ENCODE results near the gene PAQR8. TPM values are rescaled to one million over a fixed set of nuclear protein-coding genes. Genes with fewer than 3 reads are reported as not detected.

PAQR8 gene
- total and polyA plus RNA-seq, 11 donors: 1.3 to 7.5 (median 3.6) TPM

DNA sequence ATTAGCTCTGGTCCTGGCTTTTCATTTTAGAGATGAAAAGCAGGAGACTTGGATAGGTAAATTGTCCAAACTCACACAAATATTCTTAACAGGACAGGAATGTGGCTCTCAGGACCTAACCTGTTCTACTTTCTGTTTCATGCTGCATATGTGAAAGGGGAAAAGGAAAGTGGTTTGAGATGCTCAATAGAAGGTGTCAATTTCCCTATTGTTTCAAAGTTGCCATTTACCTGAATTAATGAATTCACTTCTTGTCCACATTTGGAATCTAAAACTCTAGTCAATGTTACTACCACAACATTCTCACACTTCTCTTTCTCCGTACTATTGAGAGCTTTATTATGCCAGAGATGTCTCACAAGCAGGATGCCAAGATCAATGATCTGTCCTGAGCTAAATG, 53.4 kb downstream of the PAQR8 start:
- H3K27me3 ChIP-seq: no peaks in the 10 kb centered on the region
- intact Hi-C loops (cut with DNase I): loop anchor here in 6 of 10 donors (2.0 to 5.0 kb wide), 6 partner anchors 82 to 247 kb away; partner anchors contain the start of gene TRAM2 (in 2 of the 6)
- H3K4me1 ChIP-seq: peaks cover 0 to 40% (median 19%) of the 10 kb centered on the region in 12 donors
- no peak overlapping the region for H3K27ac ChIP-seq
- no peaks in the 10 kb centered on the region for H3K36me3 ChIP-seq
- DNase-seq: no peak
- TF ChIP-seq POLR2A (IDR thresholded peaks at IDR 0.05): no peak
- TF ChIP-seq, protein P1, sequence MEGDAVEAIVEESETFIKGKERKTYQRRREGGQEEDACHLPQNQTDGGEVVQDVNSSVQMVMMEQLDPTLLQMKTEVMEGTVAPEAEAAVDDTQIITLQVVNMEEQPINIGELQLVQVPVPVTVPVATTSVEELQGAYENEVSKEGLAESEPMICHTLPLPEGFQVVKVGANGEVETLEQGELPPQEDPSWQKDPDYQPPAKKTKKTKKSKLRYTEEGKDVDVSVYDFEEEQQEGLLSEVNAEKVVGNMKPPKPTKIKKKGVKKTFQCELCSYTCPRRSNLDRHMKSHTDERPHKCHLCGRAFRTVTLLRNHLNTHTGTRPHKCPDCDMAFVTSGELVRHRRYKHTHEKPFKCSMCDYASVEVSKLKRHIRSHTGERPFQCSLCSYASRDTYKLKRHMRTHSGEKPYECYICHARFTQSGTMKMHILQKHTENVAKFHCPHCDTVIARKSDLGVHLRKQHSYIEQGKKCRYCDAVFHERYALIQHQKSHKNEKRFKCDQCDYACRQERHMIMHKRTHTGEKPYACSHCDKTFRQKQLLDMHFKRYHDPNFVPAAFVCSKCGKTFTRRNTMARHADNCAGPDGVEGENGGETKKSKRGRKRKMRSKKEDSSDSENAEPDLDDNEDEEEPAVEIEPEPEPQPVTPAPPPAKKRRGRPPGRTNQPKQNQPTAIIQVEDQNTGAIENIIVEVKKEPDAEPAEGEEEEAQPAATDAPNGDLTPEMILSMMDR (IDR thresholded peaks at IDR 0.05): no peak
- no peak overlapping the region for H3K4me3 ChIP-seq
- no peak for ATAC-seq
- H3K9me3 ChIP-seq: no peaks in the 10 kb centered on the region
- WGBS, 4 donors: 80 to 93% (median 88%) methylated on average over 1 of the region's 1 CpG

DNA sequence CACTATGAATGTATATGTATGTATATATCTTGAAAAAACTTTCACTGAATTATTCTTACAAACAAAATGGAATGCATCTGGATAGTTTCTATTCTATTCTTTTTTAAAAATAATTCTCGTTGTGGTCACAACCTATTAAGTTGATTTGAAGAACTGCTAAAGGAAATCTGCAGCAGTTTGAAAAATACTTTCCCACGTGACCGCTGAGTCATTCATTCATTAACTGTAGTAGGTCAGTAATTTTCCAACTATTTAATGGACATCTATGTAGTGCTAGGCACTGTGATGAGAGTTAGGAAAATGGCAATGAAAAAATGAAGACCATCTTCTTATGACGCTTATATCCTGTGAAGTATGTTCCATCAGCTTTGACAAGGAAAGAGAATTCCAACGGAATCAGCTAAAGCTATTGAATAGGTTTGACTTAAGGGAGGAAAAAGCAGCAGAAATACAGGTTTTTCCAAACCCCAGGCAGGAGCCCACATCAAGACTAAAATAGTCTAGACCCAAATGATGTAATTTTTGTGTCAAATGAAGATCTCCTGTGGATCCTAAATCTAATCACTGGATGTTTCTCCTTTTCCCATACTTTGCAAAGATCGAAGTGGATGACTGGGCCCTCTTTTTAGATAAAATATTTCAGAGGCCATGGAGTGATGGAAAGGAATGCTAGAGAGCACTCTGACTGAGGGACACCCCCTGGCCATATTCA, 54.1 kb downstream of the PAQR8 start:
- ATAC-seq (no peak), DNase-seq (no peak)
- H3K36me3 ChIP-seq: no peaks in the 10 kb centered on the region
- peaks cover 0 to 48% (median 22%) of the 10 kb centered on the region in 12 donors for H3K4me1 ChIP-seq
- no peaks in the 10 kb centered on the region for H3K9me3 ChIP-seq
- intact Hi-C loops (cut with DNase I): loop anchor here (1.0 to 5.0 kb wide), 14 partner anchors 81 to 249 kb away; partner anchors contain the start of gene TRAM2 (in 2 of the 10)
- H3K27ac ChIP-seq: no peak overlapping the region
- H3K4me3 ChIP-seq: no peak overlapping the region
- WGBS, 4 donors: 59 to 69% (median 66%) methylated on average over 6 of the region's 6 CpGs
- TF ChIP-seq POLR2A (IDR thresholded peaks at IDR 0.05): no peak
- TF ChIP-seq, protein P1 (IDR thresholded peaks at IDR 0.05): no peak
- no peaks in the 10 kb centered on the region for H3K27me3 ChIP-seq

DNA sequence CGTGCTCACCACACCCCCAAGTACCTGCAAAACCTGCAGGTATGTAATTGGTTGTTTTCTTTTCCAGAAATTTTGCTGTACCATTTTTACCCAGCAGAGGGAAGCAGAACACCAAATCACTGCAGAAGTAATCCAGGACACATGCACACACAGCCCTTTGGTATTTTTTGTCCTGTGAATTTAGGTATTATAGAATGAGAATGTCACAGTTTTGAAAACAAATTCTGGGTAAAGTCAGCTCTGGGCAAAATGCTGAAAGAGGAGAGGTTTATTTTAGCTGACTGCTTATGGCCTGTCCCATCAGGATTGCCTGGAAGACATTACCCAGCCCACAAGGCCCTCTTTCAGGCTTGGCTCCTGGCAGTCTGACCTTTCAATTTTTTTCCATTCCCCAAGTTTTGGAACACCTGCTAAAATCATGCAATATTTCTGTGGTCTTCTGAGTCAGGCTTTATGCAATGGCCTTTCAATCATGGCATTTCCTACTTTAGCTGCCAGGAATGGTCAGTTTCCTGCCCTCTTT, 54.7 kb downstream of the PAQR8 start:
- TF ChIP-seq, protein P1 (IDR thresholded peaks at IDR 0.05): peak; percentile 66 to 92 (median 84)
- no peak for TF ChIP-seq POLR2A (IDR thresholded peaks at IDR 0.05)
- ATAC-seq (peak in 3 of 4 donors; percentile 5 to 28 (median 25)), DNase-seq (peak in 1 of 5 donors; percentile 26)
- H3K27ac ChIP-seq: peak overlapping the region; percentile 18 to 93 (median 88)
- H3K9me3 ChIP-seq: no peaks in the 10 kb centered on the region
- H3K4me3 ChIP-seq: no peak overlapping the region
- no peaks in the 10 kb centered on the region for H3K27me3 ChIP-seq
- H3K36me3 ChIP-seq: no peaks in the 10 kb centered on the region
- intact Hi-C loops (cut with DNase I): loop anchor here (1.0 to 5.0 kb wide), 14 partner anchors 81 to 248 kb away; partner anchors contain the start of gene TRAM2 (in 2 of the 10)
- 0 to 2% (median 0%) methylated on average over 1 of the region's 1 CpG for WGBS, 4 donors
- peaks cover 0 to 50% (median 26%) of the 10 kb centered on the region in 12 donors for H3K4me1 ChIP-seq

DNA sequence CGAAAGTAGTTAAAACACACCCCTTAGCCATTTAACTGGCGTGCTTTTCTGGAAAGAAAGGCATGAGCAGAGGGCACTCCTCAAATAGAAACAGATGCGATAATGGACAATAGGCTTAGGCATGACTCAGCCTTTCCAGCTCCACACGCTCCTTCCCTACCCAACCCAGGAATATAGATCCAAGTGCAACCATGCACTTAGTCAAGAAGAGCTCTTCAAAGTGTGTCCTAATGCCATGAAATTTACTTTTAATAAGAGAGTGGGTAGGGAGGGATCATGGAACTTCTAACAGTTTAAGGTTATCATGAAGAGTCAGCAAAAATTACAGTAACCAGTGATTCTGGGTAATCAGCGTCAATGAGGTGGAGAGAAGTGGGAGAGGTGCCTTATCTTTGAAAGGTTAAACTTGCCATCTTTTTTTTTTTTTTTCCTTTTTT, 55.7 kb downstream of the PAQR8 start:
- no peaks in the 10 kb centered on the region for H3K27me3 ChIP-seq
- peak; percentile 64 to 75 (median 70) for ATAC-seq
- no peaks in the 10 kb centered on the region for H3K9me3 ChIP-seq
- 50 to 53% (median 51%) methylated on average over 5 of the region's 5 CpGs for WGBS, 4 donors
- DNase-seq: peak in 3 of 5 donors; percentile 36 to 70 (median 51)
- peak overlapping the region; percentile 26 to 93 (median 88) for H3K27ac ChIP-seq
- H3K36me3 ChIP-seq: no peaks in the 10 kb centered on the region
- peaks cover 0 to 50% (median 26%) of the 10 kb centered on the region in 12 donors for H3K4me1 ChIP-seq
- intact Hi-C loops (cut with DNase I): loop anchor here (1.0 to 5.0 kb wide), 13 partner anchors 80 to 577 kb away; partner anchors contain the start of genes TRAM2 (in 2 of the 10) and GSTA4 (in 1 of the 10)
- H3K4me3 ChIP-seq: no peak overlapping the region
- TF ChIP-seq, protein P1 (IDR thresholded peaks at IDR 0.05): no peak
- TF ChIP-seq POLR2A (IDR thresholded peaks at IDR 0.05): no peak

Measured in heart left ventricle (tissue), 16 donors.